ENCODE measurements around the gene FAM168A.

Gene FAM168A

GRCh38 chr11:73410627-73411026, 187.3 kb downstream of the FAM168A start:
- no peak for DNase-seq
- Histone ChIP-seq H3K4me3 (ENCODE audit: low read depth, low read length) (no peak overlapping the region), H3K27ac (no peak overlapping the region), H3K36me3 (replicated peaks) (peaks cover 11% of the 10 kb centered on the region), H3K27me3 (replicated peaks) (no peaks in the 10 kb centered on the region)
- in situ Hi-C loops (cut with HindIII; ENCODE audit: low pct_ligation_motif_present, low sequenced_read_pairs) = no loop called here
- TF ChIP-seq, protein P1, sequence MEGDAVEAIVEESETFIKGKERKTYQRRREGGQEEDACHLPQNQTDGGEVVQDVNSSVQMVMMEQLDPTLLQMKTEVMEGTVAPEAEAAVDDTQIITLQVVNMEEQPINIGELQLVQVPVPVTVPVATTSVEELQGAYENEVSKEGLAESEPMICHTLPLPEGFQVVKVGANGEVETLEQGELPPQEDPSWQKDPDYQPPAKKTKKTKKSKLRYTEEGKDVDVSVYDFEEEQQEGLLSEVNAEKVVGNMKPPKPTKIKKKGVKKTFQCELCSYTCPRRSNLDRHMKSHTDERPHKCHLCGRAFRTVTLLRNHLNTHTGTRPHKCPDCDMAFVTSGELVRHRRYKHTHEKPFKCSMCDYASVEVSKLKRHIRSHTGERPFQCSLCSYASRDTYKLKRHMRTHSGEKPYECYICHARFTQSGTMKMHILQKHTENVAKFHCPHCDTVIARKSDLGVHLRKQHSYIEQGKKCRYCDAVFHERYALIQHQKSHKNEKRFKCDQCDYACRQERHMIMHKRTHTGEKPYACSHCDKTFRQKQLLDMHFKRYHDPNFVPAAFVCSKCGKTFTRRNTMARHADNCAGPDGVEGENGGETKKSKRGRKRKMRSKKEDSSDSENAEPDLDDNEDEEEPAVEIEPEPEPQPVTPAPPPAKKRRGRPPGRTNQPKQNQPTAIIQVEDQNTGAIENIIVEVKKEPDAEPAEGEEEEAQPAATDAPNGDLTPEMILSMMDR (IDR thresholded peaks at IDR 0.05; ENCODE audit: low read depth, low read length, missing control alignments) = no peak

GRCh38 chr11:73409431-73409830, 188.5 kb downstream of the FAM168A start:
- in situ Hi-C loops (cut with HindIII; ENCODE audit: low pct_ligation_motif_present, low sequenced_read_pairs) = no loop called here
- H3K27ac ChIP-seq = no peak overlapping the region
- H3K36me3 ChIP-seq (replicated peaks) = peaks cover 12% of the 10 kb centered on the region
- DNase-seq = no peak
- no peak overlapping the region for H3K4me3 ChIP-seq (ENCODE audit: low read depth, low read length)
- H3K27me3 ChIP-seq (replicated peaks) = no peaks in the 10 kb centered on the region
- TF ChIP-seq, protein P1 (IDR thresholded peaks at IDR 0.05; ENCODE audit: low read depth, low read length, missing control alignments) = no peak

GRCh38 chr11:73406619-73407018, 191.3 kb downstream of the FAM168A start:
- in situ Hi-C loops (cut with HindIII; ENCODE audit: low pct_ligation_motif_present, low sequenced_read_pairs) = no loop called here
- TF ChIP-seq, protein P1 (IDR thresholded peaks at IDR 0.05; ENCODE audit: low read depth, low read length, missing control alignments) = no peak
- Histone ChIP-seq H3K27ac (no peak overlapping the region), H3K36me3 (replicated peaks) (peaks cover 12% of the 10 kb centered on the region), H3K4me3 (ENCODE audit: low read depth, low read length) (no peak overlapping the region), H3K27me3 (replicated peaks) (no peaks in the 10 kb centered on the region)
- no peak for DNase-seq

DNA sequence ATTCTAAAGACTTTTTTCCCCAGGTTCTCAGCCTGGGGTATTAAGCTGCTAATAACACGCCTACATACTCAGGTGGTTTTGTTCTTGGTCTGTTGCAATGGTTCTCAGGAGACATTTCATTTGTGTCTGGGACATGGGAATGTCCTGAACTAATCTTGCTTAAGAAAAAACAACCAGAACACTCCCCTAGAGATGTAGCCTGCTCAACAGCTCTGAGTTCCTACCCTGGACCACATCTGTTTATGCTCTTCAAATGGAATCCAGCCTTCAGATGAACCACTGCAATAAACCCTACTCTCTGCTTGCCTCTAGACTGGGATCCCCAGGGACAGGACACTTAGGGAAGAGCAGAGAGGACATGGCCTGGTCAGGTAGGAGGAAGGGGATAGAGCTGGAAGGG, 191.8 kb downstream of the FAM168A start:
- TF ChIP-seq, protein P1 (IDR thresholded peaks at IDR 0.05; ENCODE audit: low read depth, low read length, missing control alignments) = no peak
- no peaks in the 10 kb centered on the region for H3K27me3 ChIP-seq (replicated peaks)
- in situ Hi-C loops (cut with HindIII; ENCODE audit: low pct_ligation_motif_present, low sequenced_read_pairs) = no loop called here
- no peak overlapping the region for H3K27ac ChIP-seq
- H3K4me3 ChIP-seq (ENCODE audit: low read depth, low read length) = no peak overlapping the region
- no peak for DNase-seq
- H3K36me3 ChIP-seq (replicated peaks) = peaks cover 12% of the 10 kb centered on the region

- no peak overlapping the region for H3K4me3 ChIP-seq (ENCODE audit: low read depth, low read length)
- no peaks in the 10 kb centered on the region for H3K27me3 ChIP-seq (replicated peaks)
- H3K27ac ChIP-seq = no peak overlapping the region
- in situ Hi-C loops (cut with HindIII; ENCODE audit: low pct_ligation_motif_present, low sequenced_read_pairs) = no loop called here
- no peak for DNase-seq
- peaks cover 12% of the 10 kb centered on the region for H3K36me3 ChIP-seq (replicated peaks)
- TF ChIP-seq, protein P1 (IDR thresholded peaks at IDR 0.05; ENCODE audit: low read depth, low read length, missing control alignments) = no peak
Observed at GRCh38 chr11:73405146-73405510, 192.8 kb downstream of the FAM168A start.

GRCh38 chr11:73404506-73405145, 193.3 kb downstream of the FAM168A start:
- H3K36me3 ChIP-seq (replicated peaks) = peaks cover 12% of the 10 kb centered on the region
- H3K4me3 ChIP-seq (ENCODE audit: low read depth, low read length) = no peak overlapping the region
- TF ChIP-seq, protein P1 (IDR thresholded peaks at IDR 0.05; ENCODE audit: low read depth, low read length, missing control alignments) = no peak
- no peak for DNase-seq
- no peaks in the 10 kb centered on the region for H3K27me3 ChIP-seq (replicated peaks)
- in situ Hi-C loops (cut with HindIII; ENCODE audit: low pct_ligation_motif_present, low sequenced_read_pairs) = no loop called here
- no peak overlapping the region for H3K27ac ChIP-seq

Data from brain microvascular endothelial cell (primary cell).